ENCODE measurements around the gene DES. TPM values are rescaled to one million over a fixed set of nuclear protein-coding genes. Genes with fewer than 3 reads are reported as not detected.

DES gene
- total and polyA plus RNA-seq, 2 donors (not counting 3 experiments of a cell fraction or from before 2014, with no cell fraction given): not detected

GRCh38 chr2:219467736-219468075 lies 49.5 kb downstream of the DES start:
- ChIA-PET CTCF (interaction anchor here (1.3 to 3.0 kb wide), 5 partner anchors 8 to 62 kb away, joined by 3 to 12 read pairs (median 7); no protein-coding TSS in a partner anchor), POLR2A (no interaction called here)
- no peaks in the 10 kb centered on the region for H3K9me3 ChIP-seq (replicated peaks; ENCODE audit: control insufficient read depth, insufficient read depth, low read length)
- dilution Hi-C loops (cut with MboI; ENCODE audit: extremely low pct_ligation_motif_present, low sequenced_read_pairs) (no loop called here), intact Hi-C loops (cut with micrococcal nuclease) (no loop called here)
- FAIRE-seq (no peak), DNase-seq (ENCODE audit: low read depth, low spot score) (no peak)
- no peak overlapping the region for H3K4me2 ChIP-seq (ENCODE audit: insufficient read depth, low read length)
- no peaks in the 10 kb centered on the region for H3K4me1 ChIP-seq (ENCODE audit: control insufficient read depth, extremely low read depth, insufficient read depth, low read length)
- no peaks in the 10 kb centered on the region for H3K27me3 ChIP-seq (ENCODE audit: control insufficient read depth in 2 of 2, insufficient read depth in 2 of 2, low read length in 2 of 2)
- no peaks in the 10 kb centered on the region for H3K79me2 ChIP-seq (ENCODE audit: control insufficient read depth, insufficient read depth, low read length)
- no peak overlapping the region for H3K4me3 ChIP-seq (replicated peaks in 1 of 3; ENCODE audit: insufficient read depth in 1 of 3, low read depth in 1 of 3, low read length in 3 of 3)
- no TSS peak for BruUV-seq (replicated peaks)
- no peaks in the 10 kb centered on the region for H3K36me3 ChIP-seq (ENCODE audit: control insufficient read depth in 2 of 2, extremely low read depth in 1 of 2, insufficient read depth in 2 of 2, low read length in 2 of 2)
- H3K27ac ChIP-seq (ENCODE audit: insufficient read depth, low read depth, low read length): no peak overlapping the region
- H3K9ac ChIP-seq (replicated peaks; ENCODE audit: extremely low read depth, insufficient read depth, low read length): no peak overlapping the region
- H4K20me1 ChIP-seq (replicated peaks; ENCODE audit: control insufficient read depth, extremely low read depth, insufficient read depth, low read length): no peaks in the 10 kb centered on the region
- no peak overlapping the region for H2AFZ ChIP-seq (ENCODE audit: low read depth, low read length)
- TF ChIP-seq MAX (IDR thresholded peaks at IDR 0.05; ENCODE audit: insufficient read depth, insufficient read length) (no peak), FOS (IDR thresholded peaks at IDR 0.05; ENCODE audit: borderline replicate concordance, insufficient read depth, low read length) (no peak), JUN (IDR thresholded peaks at IDR 0.05; ENCODE audit: borderline replicate concordance, insufficient read depth, insufficient read length, low read depth) (no peak), GATA2 (IDR thresholded peaks at IDR 0.05; ENCODE audit: insufficient read depth, insufficient read length, low read depth, low read length) (no peak), POLR2A (IDR thresholded peaks at IDR 0.05; ENCODE audit: low read depth, low read length) (no peak), MYC (IDR thresholded peaks at IDR 0.05; ENCODE audit: low read depth, low read length) (no peak)
- no peaks in the 10 kb centered on the region for H3K9me1 ChIP-seq (replicated peaks; ENCODE audit: control insufficient read depth, extremely low read depth, insufficient read depth, low read length)

GRCh38 chr2:219468410-219469185 lies 50.4 kb downstream of the DES start:
- no peak for DNase-seq (ENCODE audit: low read depth, low spot score)
- no peaks in the 10 kb centered on the region for H3K27me3 ChIP-seq (ENCODE audit: control insufficient read depth in 2 of 2, insufficient read depth in 2 of 2, low read length in 2 of 2)
- no peaks in the 10 kb centered on the region for H3K36me3 ChIP-seq (ENCODE audit: control insufficient read depth in 2 of 2, extremely low read depth in 1 of 2, insufficient read depth in 2 of 2, low read length in 2 of 2)
- no peak overlapping the region for H3K4me3 ChIP-seq (replicated peaks in 1 of 3; ENCODE audit: insufficient read depth in 1 of 3, low read depth in 1 of 3, low read length in 3 of 3)
- no peaks in the 10 kb centered on the region for H3K79me2 ChIP-seq (ENCODE audit: control insufficient read depth, insufficient read depth, low read length)
- POLR2A ChIA-PET: no interaction called here
- H3K9me1 ChIP-seq (replicated peaks; ENCODE audit: control insufficient read depth, extremely low read depth, insufficient read depth, low read length): no peaks in the 10 kb centered on the region
- no peaks in the 10 kb centered on the region for H3K4me1 ChIP-seq (ENCODE audit: control insufficient read depth, extremely low read depth, insufficient read depth, low read length)
- no peak overlapping the region for H2AFZ ChIP-seq (ENCODE audit: low read depth, low read length)
- intact Hi-C loops (cut with micrococcal nuclease) (no loop called here), dilution Hi-C loops (cut with MboI; ENCODE audit: extremely low pct_ligation_motif_present, low sequenced_read_pairs) (no loop called here)
- BruUV-seq (replicated peaks): no TSS peak
- H4K20me1 ChIP-seq (replicated peaks; ENCODE audit: control insufficient read depth, extremely low read depth, insufficient read depth, low read length): no peaks in the 10 kb centered on the region
- CTCF ChIA-PET: interaction anchor here (1.3 to 3.0 kb wide), 5 partner anchors 9 to 61 kb away, joined by 3 to 12 read pairs (median 7); no protein-coding TSS in a partner anchor
- H3K9ac ChIP-seq (replicated peaks; ENCODE audit: extremely low read depth, insufficient read depth, low read length): no peak overlapping the region
- H3K27ac ChIP-seq (ENCODE audit: insufficient read depth, low read depth, low read length): no peak overlapping the region
- no peak for TF ChIP-seq MYC (IDR thresholded peaks at IDR 0.05; ENCODE audit: low read depth, low read length)
- no peak for TF ChIP-seq POLR2A (IDR thresholded peaks at IDR 0.05; ENCODE audit: low read depth, low read length)
- TF ChIP-seq MAX (IDR thresholded peaks at IDR 0.05; ENCODE audit: insufficient read depth, insufficient read length): no peak
- TF ChIP-seq, protein P1, sequence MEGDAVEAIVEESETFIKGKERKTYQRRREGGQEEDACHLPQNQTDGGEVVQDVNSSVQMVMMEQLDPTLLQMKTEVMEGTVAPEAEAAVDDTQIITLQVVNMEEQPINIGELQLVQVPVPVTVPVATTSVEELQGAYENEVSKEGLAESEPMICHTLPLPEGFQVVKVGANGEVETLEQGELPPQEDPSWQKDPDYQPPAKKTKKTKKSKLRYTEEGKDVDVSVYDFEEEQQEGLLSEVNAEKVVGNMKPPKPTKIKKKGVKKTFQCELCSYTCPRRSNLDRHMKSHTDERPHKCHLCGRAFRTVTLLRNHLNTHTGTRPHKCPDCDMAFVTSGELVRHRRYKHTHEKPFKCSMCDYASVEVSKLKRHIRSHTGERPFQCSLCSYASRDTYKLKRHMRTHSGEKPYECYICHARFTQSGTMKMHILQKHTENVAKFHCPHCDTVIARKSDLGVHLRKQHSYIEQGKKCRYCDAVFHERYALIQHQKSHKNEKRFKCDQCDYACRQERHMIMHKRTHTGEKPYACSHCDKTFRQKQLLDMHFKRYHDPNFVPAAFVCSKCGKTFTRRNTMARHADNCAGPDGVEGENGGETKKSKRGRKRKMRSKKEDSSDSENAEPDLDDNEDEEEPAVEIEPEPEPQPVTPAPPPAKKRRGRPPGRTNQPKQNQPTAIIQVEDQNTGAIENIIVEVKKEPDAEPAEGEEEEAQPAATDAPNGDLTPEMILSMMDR (IDR thresholded peaks at IDR 0.05; ENCODE audit: extremely low read depth in 1 of 2, insufficient read depth in 1 of 2, low read depth in 1 of 2, low read length in 2 of 2): no peak
- no peak for TF ChIP-seq JUN (IDR thresholded peaks at IDR 0.05; ENCODE audit: borderline replicate concordance, insufficient read depth, insufficient read length, low read depth)
- no peak overlapping the region for H3K4me2 ChIP-seq (ENCODE audit: insufficient read depth, low read length)
- no peaks in the 10 kb centered on the region for H3K9me3 ChIP-seq (replicated peaks; ENCODE audit: control insufficient read depth, insufficient read depth, low read length)
- FAIRE-seq: no peak
